Esophagus squamous epithelium (tissue), 4 donors: ENCODE results near the gene LCA5L.

Source experiments
- POLR2A ChIP-seq, 4 donors: fragments of 450-650 bp; IDR thresholded peaks; one replicate each; pipeline ENCODE4 v1.6.1; 2017; ENCODE audit warnings: antibody characterized with exemption in 4 of 4, mild to moderate bottlenecking in 4 of 4, moderate library complexity in 3 of 4
- TF ChIP-seq, protein P1 (sequence below), 6 experiments: fragments of 450-650 bp in 4 of 6; fragments of 200-600 bp in 2 of 6; sonication (generic) in 2 of 6; IDR thresholded peaks; one replicate each; pipeline ENCODE4 v1.5.1; 2016 to 2019; ENCODE audit warnings: antibody characterized with exemption in 6 of 6, mild to moderate bottlenecking in 4 of 6, moderate library complexity in 4 of 6

DNA sequence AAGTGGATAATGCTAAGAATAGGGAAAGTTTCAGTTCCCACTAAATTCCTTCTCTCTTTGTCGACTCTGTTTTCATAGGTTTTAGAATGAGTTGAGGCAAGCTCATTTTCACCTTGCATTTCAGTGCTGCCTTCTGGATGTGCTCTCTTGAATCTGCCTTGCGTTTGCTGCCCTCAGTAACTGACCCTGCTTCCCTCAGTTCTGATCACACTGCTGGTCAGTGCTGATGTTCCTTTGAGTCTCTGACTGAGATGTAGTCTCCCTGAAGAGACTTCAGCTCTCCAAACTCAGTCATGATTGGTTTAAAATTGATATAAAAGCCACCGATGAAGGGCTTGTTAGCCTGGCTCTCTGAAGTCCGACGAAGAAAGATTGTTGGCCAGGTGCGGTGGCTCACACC, 71.5 kb downstream of the LCA5L start:
- TF ChIP-seq, protein P1, sequence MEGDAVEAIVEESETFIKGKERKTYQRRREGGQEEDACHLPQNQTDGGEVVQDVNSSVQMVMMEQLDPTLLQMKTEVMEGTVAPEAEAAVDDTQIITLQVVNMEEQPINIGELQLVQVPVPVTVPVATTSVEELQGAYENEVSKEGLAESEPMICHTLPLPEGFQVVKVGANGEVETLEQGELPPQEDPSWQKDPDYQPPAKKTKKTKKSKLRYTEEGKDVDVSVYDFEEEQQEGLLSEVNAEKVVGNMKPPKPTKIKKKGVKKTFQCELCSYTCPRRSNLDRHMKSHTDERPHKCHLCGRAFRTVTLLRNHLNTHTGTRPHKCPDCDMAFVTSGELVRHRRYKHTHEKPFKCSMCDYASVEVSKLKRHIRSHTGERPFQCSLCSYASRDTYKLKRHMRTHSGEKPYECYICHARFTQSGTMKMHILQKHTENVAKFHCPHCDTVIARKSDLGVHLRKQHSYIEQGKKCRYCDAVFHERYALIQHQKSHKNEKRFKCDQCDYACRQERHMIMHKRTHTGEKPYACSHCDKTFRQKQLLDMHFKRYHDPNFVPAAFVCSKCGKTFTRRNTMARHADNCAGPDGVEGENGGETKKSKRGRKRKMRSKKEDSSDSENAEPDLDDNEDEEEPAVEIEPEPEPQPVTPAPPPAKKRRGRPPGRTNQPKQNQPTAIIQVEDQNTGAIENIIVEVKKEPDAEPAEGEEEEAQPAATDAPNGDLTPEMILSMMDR (IDR thresholded peaks at IDR 0.05), result no peak
- TF ChIP-seq POLR2A (IDR thresholded peaks at IDR 0.05), result no peak
